Dedifferentiated amniotic fluid mesenchymal stem cell (primary cell): ENCODE measurements around the gene BBS1.
A peak's percentile ranks its signal among the peaks of the same experiment; 100 is the strongest.

Experiments
- DNase-seq: peaks from one replicate; pipeline ENCODE4 v3.0.0-alpha.2; 2016; ENCODE audit errors: extremely low spot score

Gene BBS1

GRCh38 chr11:66549696-66550095 is 39.3 kb downstream of the BBS1 start:
- no peak for DNase-seq

GRCh38 chr11:66550887-66551286 is 40.5 kb downstream of the BBS1 start:
- DNase-seq = no peak

- DNase-seq = no peak
Measured at GRCh38 chr11:66554602-66555001, 44.2 kb downstream of the BBS1 start.

- DNase-seq = no peak
Measured at GRCh38 chr11:66555416-66555815, 45.0 kb downstream of the BBS1 start.

GRCh38 chr11:66556086-66556485 is 45.7 kb downstream of the BBS1 start:
- DNase-seq = no peak

GRCh38 chr11:66557733-66558326 is 47.4 kb downstream of the BBS1 start:
- no peak for DNase-seq

- no peak for DNase-seq
Measured at GRCh38 chr11:66559142-66559865, 48.9 kb downstream of the BBS1 start.

GRCh38 chr11:66559866-66560676 is 49.6 kb downstream of the BBS1 start:
- no peak for DNase-seq

- DNase-seq = no peak
Measured at GRCh38 chr11:66561178-66561974, 50.9 kb downstream of the BBS1 start.

GRCh38 chr11:66561975-66562248 is 51.5 kb downstream of the BBS1 start:
- no peak for DNase-seq

GRCh38 chr11:66562275-66562674 is 51.8 kb downstream of the BBS1 start:
- DNase-seq = no peak

GRCh38 chr11:66562907-66563583 is 52.6 kb downstream of the BBS1 start:
- DNase-seq = no peak

GRCh38 chr11:66563832-66564231 is 53.4 kb downstream of the BBS1 start:
- no peak for DNase-seq

GRCh38 chr11:66564538-66564937 is 54.1 kb downstream of the BBS1 start:
- no peak for DNase-seq

GRCh38 chr11:66564984-66565383 is 54.5 kb downstream of the BBS1 start:
- DNase-seq = no peak

GRCh38 chr11:66566221-66566620 is 55.8 kb downstream of the BBS1 start:
- no peak for DNase-seq

GRCh38 chr11:66567787-66568123 is 57.3 kb downstream of the BBS1 start:
- DNase-seq = no peak

GRCh38 chr11:66568124-66568916 is 57.9 kb downstream of the BBS1 start, which contains the start of gene CTSF:
TSS of gene CTSF (minus strand) at chr11:66568606. CDS start at chr11:66568486, 120 bp downstream.
- DNase-seq = peak; percentile 59

GRCh38 chr11:66569076-66569475 is 58.6 kb downstream of the BBS1 start:
- DNase-seq = no peak

- no peak for DNase-seq
Measured at GRCh38 chr11:66570079-66570849, 59.8 kb downstream of the BBS1 start.
